ENCODE data around the gene MTFR2.

GRCh38 chr6:136201732-136202131 is 48.4 kb downstream of the MTFR2 start:
- TF ChIP-seq CTCF (IDR thresholded peaks at IDR 0.05; ENCODE audit: low read depth, low read length) (no peak), MAX (IDR thresholded peaks at IDR 0.05; ENCODE audit: low read depth, low read length) (no peak)

All from NB4 (cell line).